Activated CD4-positive, alpha-beta memory T cell treated with anti-CD3 and anti-CD28 coated beads, Interleukin-2, amount 10 ng/mL, durations not matched to agents 7 days and 5 days (primary cell): ENCODE measurements around the gene CYP2A6. TPM values are rescaled to one million over a fixed set of nuclear protein-coding genes. Genes with fewer than 3 reads are reported as not detected.
"Not testable (repeated sequence)": the region's sequence is repeated elsewhere in the genome, so short reads cannot be mapped to it uniquely, and the experiment has no call there.

ENCODE experiments used
- CTCF ChIA-PET: fragments of 350-600 bp; sonication (Branson Sonifier 250); formaldehyde crosslinking; loops from one replicate; lab custom pipeline; 2021; ENCODE audit warnings: antibody characterized with exemption, inconsistent platforms; lab: Charles Lee
- POLR2A ChIA-PET: fragments of 350-600 bp; sonication (Branson Sonifier 250); formaldehyde crosslinking; loops from one replicate; lab custom pipeline; 2021; ENCODE audit warnings: antibody characterized with exemption; lab: Charles Lee
- DNase-seq: peaks from one replicate; pipeline ENCODE4 v3.0.0-alpha.2; 2020
- H3K27ac Mint-ChIP-seq: one replicate; pipeline ENCODE4 v1.8.0; 2021; ENCODE audit warnings: mild to moderate bottlenecking, mixed read lengths
- H3K27me3 Mint-ChIP-seq: one replicate; pipeline ENCODE4 v1.8.0; 2021; ENCODE audit warnings: mixed read lengths
- H3K36me3 Mint-ChIP-seq: one replicate; pipeline ENCODE4 v1.8.0; 2021; ENCODE audit warnings: low read depth, mixed read lengths
- H3K4me1 Mint-ChIP-seq: one replicate; pipeline ENCODE4 v1.8.0; 2021; ENCODE audit warnings: mixed read lengths
- H3K4me3 Mint-ChIP-seq: one replicate; pipeline ENCODE4 v1.8.0; 2021; ENCODE audit warnings: mild to moderate bottlenecking, mixed read lengths
- H3K9me3 Mint-ChIP-seq: one replicate; pipeline ENCODE4 v1.8.0; 2021; ENCODE audit warnings: mixed read lengths
- total RNA-seq, 2 experiments: library from RNA; stranded (reverse); gene quantifications; one replicate each; pipeline ENCODE4 v1.2.3, GENCODE V29; 2021

CYP2A6 gene, protein sequence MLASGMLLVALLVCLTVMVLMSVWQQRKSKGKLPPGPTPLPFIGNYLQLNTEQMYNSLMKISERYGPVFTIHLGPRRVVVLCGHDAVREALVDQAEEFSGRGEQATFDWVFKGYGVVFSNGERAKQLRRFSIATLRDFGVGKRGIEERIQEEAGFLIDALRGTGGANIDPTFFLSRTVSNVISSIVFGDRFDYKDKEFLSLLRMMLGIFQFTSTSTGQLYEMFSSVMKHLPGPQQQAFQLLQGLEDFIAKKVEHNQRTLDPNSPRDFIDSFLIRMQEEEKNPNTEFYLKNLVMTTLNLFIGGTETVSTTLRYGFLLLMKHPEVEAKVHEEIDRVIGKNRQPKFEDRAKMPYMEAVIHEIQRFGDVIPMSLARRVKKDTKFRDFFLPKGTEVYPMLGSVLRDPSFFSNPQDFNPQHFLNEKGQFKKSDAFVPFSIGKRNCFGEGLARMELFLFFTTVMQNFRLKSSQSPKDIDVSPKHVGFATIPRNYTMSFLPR
- total RNA-seq = not detected

- DNase-seq, H3K4me3 Mint-ChIP-seq, H3K36me3 Mint-ChIP-seq, CTCF ChIA-PET, POLR2A ChIA-PET, H3K9me3 Mint-ChIP-seq, H3K27ac Mint-ChIP-seq: not testable (repeated sequence)
- Mint-ChIP-seq H3K27me3 (peaks cover 53% of the 10 kb centered on the region), H3K4me1 (peaks cover 15% of the 10 kb centered on the region)
These were observed at the start of gene CYP2A6 for GRCh38 chr19:40850277-40850676. Gene CYP2A6, minus strand, starts transcription at chr19:40850447. Its CDS starts 21 bp downstream, at chr19:40850426.

DNA sequence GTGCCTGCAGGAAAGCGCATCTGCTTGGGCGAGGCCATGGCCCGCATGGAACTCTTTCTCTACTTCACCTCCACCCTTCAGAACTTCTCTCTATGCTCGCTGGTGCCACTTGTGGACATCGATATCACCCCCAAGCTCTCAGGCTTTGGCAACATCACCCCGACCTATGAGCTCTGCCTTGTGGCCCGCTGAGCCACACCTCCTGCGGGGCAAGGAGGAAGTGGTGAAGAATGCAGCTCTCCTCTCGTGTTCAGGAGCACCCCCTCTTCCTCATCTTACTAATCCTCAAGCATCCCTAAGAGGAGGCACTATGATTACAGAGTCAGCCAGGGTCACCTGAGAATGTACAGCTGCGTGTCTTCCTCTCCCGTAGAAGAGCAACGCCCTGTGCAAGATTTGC, 49.7 kb upstream of the CYP2A6 start:
- H3K9me3 Mint-ChIP-seq, H3K27me3 Mint-ChIP-seq, H3K36me3 Mint-ChIP-seq, POLR2A ChIA-PET, H3K4me3 Mint-ChIP-seq: not testable (repeated sequence)
- CTCF ChIA-PET = interaction anchor here (0.8 kb wide), 1 partner anchor 80 kb away, joined by 3 read pairs; no protein-coding TSS in a partner anchor
- DNase-seq = peak; percentile 59
- peaks cover 23% of the 10 kb centered on the region for H3K4me1 Mint-ChIP-seq
- H3K27ac Mint-ChIP-seq = peak overlapping the region; percentile 45

DNA sequence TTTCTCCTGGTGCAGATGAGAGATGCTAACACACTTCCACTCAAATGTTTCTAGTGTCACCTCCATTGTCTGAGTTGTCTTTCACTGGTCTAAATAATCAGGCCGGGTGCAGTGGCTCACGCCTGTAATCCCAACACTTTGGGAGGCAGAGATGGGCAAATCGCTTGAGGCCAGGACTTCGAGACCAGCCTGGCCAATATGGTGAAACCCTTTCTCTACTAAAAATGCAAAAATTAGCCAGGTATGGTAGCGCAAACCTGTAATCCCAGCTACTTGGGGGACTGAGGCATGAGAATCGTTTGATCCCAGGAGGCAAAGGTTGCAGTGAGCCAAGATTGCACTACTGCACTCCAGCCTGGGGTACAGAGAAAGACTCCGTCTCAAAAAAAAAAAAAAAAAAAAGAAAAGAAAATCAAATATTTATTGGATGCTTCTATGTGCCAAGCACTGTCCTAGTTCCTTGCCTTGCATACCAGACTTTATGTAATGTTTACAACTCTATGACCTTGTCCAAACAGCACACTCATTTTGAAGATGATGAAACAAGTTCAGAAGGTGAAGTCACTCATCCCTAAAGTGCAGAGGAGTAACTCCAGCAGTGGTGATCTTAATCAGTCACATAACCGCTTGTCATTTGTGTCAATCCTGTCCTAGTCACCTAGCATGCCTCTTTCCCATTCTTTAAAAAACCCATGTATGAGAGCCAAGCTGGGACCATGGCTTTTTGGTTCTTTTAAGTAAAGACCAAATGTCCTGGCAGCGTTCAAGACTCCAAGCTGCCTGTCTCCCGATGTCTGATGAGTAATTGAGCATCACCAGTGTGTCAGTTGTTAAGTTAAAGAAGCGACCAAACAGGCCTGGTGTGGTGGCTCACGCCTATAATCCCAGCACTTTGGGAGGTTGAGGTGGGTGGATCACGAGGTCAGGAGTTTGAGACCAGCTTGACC, 46.9 kb upstream of the CYP2A6 start:
- H3K4me3 Mint-ChIP-seq, H3K9me3 Mint-ChIP-seq, POLR2A ChIA-PET, H3K36me3 Mint-ChIP-seq, H3K27ac Mint-ChIP-seq, H3K27me3 Mint-ChIP-seq, DNase-seq, CTCF ChIA-PET: not testable (repeated sequence)
- H3K4me1 Mint-ChIP-seq = peaks cover 21% of the 10 kb centered on the region

GRCh38 chr19:40896418-40896796, 46.2 kb upstream of the CYP2A6 start:
- H3K9me3 Mint-ChIP-seq = peaks cover 3% of the 10 kb centered on the region
- H3K27ac Mint-ChIP-seq = no peak overlapping the region
- DNase-seq = no peak
- peaks cover 21% of the 10 kb centered on the region for H3K4me1 Mint-ChIP-seq
- ChIA-PET POLR2A (no interaction called here), CTCF (no interaction called here)
- peaks cover 4% of the 10 kb centered on the region for H3K27me3 Mint-ChIP-seq
- H3K36me3 Mint-ChIP-seq = no peaks in the 10 kb centered on the region
- no peak overlapping the region for H3K4me3 Mint-ChIP-seq

DNA sequence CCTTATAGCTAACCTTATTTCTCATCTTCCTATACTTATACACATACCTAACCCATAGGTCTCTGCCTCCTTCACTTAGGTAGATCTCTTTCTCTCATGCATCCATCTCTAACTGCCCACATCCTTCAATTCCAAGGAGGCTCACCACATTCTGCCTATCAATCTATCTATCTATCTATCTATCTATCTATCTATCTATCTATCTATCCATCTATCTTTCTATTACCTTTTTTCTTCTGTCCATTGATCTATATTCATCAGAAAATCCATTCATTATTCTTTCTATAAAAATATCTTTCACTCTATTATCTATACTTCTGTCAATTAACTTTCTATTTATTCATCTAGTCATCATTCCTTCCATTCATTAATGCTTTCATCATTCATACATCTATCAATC, 42.9 kb upstream of the CYP2A6 start:
- Mint-ChIP-seq H3K36me3 (no peaks in the 10 kb centered on the region), H3K4me3 (no peak overlapping the region), H3K27ac (no peak overlapping the region), H3K4me1 (peaks cover 6% of the 10 kb centered on the region), H3K27me3 (peaks cover 16% of the 10 kb centered on the region), H3K9me3 (no peaks in the 10 kb centered on the region)
- ChIA-PET POLR2A (interaction anchor here (0.8 kb wide), 1 partner anchor 251 kb away, joined by 4 read pairs; no protein-coding TSS in a partner anchor), CTCF (no interaction called here)
- no peak for DNase-seq

- Mint-ChIP-seq H3K4me3 (no peak overlapping the region), H3K27me3 (peaks cover 19% of the 10 kb centered on the region), H3K9me3 (no peaks in the 10 kb centered on the region), H3K4me1 (no peaks in the 10 kb centered on the region), H3K36me3 (no peaks in the 10 kb centered on the region), H3K27ac (no peak overlapping the region)
- CTCF ChIA-PET = no interaction called here
- DNase-seq = no peak
- POLR2A ChIA-PET = no interaction called here
These were observed 39.1 kb upstream of the CYP2A6 start for GRCh38 chr19:40889366-40889765.

GRCh38 chr19:40888191-40888590, 37.9 kb upstream of the CYP2A6 start:
- POLR2A ChIA-PET = no interaction called here
- peaks cover 25% of the 10 kb centered on the region for H3K27me3 Mint-ChIP-seq
- H3K27ac Mint-ChIP-seq = no peak overlapping the region
- H3K4me1 Mint-ChIP-seq = no peaks in the 10 kb centered on the region
- H3K4me3 Mint-ChIP-seq = no peak overlapping the region
- no peaks in the 10 kb centered on the region for H3K9me3 Mint-ChIP-seq
- no peaks in the 10 kb centered on the region for H3K36me3 Mint-ChIP-seq
- DNase-seq = no peak
- CTCF ChIA-PET = no interaction called here

DNA sequence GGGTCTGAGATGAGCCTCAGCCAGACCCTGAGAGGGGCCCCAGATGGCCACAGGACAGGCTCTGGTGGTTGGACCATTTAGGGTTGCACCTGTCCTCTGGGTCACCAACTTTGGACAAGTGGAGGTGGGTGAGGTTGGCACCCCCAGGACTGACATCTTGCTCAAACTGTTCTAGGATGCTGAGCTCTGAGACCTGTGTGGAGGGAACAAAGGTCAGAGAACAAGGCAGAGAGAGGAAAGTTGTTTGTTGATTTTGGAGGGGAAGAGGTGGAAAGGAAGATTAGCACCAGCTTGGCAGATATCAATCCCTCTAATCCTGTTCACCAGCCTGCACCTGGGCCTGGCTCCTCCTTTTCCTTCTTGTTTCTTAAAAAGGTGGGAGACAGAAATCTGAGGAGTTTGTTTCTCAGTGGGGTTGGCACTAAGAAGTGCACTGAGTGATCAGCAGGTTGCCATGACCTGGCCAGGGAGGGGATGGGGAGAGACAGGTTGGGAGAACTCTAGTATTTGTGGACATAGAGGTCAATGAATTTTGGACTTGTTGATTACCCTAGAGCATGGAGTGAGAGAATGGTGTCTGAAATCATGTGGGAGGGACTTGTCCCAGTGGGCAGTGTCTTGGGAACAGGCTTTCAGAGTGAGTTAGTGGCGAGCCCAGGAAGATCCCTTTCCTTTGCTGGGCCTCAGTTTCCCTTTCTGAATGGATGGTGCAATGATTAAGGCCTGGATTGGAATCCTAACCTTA, 34.1 kb upstream of the CYP2A6 start:
- H3K9me3 Mint-ChIP-seq, DNase-seq, H3K36me3 Mint-ChIP-seq, POLR2A ChIA-PET, H3K4me3 Mint-ChIP-seq, H3K27ac Mint-ChIP-seq, CTCF ChIA-PET, H3K4me1 Mint-ChIP-seq: not testable (repeated sequence)
- peaks cover 44% of the 10 kb centered on the region for H3K27me3 Mint-ChIP-seq

GRCh38 chr19:40882062-40882461, 31.8 kb upstream of the CYP2A6 start, which contains the start of gene CYP2A7:
Gene CYP2A7, minus strand, starts transcription at chr19:40882231. Its CDS starts 21 bp downstream, at chr19:40882210.
- H3K4me1 Mint-ChIP-seq, CTCF ChIA-PET, H3K9me3 Mint-ChIP-seq, H3K4me3 Mint-ChIP-seq, POLR2A ChIA-PET, H3K36me3 Mint-ChIP-seq, H3K27ac Mint-ChIP-seq, DNase-seq: not testable (repeated sequence)
- peaks cover 53% of the 10 kb centered on the region for H3K27me3 Mint-ChIP-seq

- POLR2A ChIA-PET, H3K4me3 Mint-ChIP-seq, H3K27ac Mint-ChIP-seq, DNase-seq, CTCF ChIA-PET, H3K36me3 Mint-ChIP-seq, H3K9me3 Mint-ChIP-seq: not testable (repeated sequence)
- peaks cover 60% of the 10 kb centered on the region for H3K27me3 Mint-ChIP-seq
- H3K4me1 Mint-ChIP-seq = peaks cover 19% of the 10 kb centered on the region
These were observed 29.1 kb upstream of the CYP2A6 start for GRCh38 chr19:40879349-40879748.

DNA sequence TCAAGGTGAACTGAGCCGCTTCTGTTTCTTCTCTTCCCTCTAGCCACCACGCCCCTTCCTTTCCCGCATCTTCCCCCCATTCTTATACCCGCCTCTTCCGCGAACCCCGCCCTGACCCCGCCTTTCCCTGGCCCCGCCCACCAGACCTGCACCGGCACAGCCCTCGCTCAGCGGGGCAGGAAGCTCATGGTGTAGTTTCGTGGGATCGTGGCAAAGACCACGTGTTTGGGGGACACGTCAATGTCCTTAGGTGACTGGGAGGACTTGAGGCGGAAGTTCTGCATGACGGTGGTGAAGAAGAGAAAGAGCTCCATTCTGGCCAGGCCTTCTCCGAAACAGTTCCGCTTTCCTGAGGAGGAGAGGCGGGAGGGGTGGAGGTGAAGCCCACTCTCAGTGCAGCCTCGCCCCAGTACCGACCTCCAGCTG, 25.3 kb upstream of the CYP2A6 start:
- Mint-ChIP-seq H3K4me1 (peaks cover 18% of the 10 kb centered on the region), H3K27ac (peak overlapping the region; percentile 46), H3K27me3 (peaks cover 55% of the 10 kb centered on the region), H3K4me3 (peak overlapping the region; percentile 39)
- H3K36me3 Mint-ChIP-seq, H3K9me3 Mint-ChIP-seq, CTCF ChIA-PET: not testable (repeated sequence)
- POLR2A ChIA-PET = interaction anchor here (1.4 kb wide), 1 partner anchor 388 kb away, joined by 3 read pairs; no protein-coding TSS in a partner anchor
- peak; percentile 97 for DNase-seq

- peak overlapping the region; percentile 39 for H3K4me3 Mint-ChIP-seq
- H3K36me3 Mint-ChIP-seq, DNase-seq, CTCF ChIA-PET, H3K9me3 Mint-ChIP-seq: not testable (repeated sequence)
- peak overlapping the region; percentile 46 for H3K27ac Mint-ChIP-seq
- POLR2A ChIA-PET = interaction anchor here (1.4 kb wide), 1 partner anchor 389 kb away, joined by 3 read pairs; no protein-coding TSS in a partner anchor
- H3K27me3 Mint-ChIP-seq = peaks cover 57% of the 10 kb centered on the region
- H3K4me1 Mint-ChIP-seq = peaks cover 18% of the 10 kb centered on the region
These were observed 24.6 kb upstream of the CYP2A6 start for GRCh38 chr19:40874874-40875273.
